Ishikawa (cell line): Measurements from ENCODE around the gene ZP1.

Source experiments
- EP300 ChIP-seq: IDR thresholded peaks from 2 replicates; pipeline ENCODE4 v1.6.1; 2012; ENCODE audit warnings: borderline replicate concordance
- RAD21 ChIP-seq: IDR thresholded peaks from 2 replicates; pipeline ENCODE4 v1.6.1; 2012; ENCODE audit warnings: low read depth
- TCF12 ChIP-seq: IDR thresholded peaks from 2 replicates; pipeline ENCODE4 v1.6.1; 2012; ENCODE audit warnings: low read depth
- ZBTB7A ChIP-seq: IDR thresholded peaks from 2 replicates; pipeline ENCODE4 v1.6.1; 2012; ENCODE audit warnings: low read depth
- TF ChIP-seq, protein P1 (sequence below): IDR thresholded peaks from 2 replicates; pipeline ENCODE4 v1.6.1; 2012

DNA sequence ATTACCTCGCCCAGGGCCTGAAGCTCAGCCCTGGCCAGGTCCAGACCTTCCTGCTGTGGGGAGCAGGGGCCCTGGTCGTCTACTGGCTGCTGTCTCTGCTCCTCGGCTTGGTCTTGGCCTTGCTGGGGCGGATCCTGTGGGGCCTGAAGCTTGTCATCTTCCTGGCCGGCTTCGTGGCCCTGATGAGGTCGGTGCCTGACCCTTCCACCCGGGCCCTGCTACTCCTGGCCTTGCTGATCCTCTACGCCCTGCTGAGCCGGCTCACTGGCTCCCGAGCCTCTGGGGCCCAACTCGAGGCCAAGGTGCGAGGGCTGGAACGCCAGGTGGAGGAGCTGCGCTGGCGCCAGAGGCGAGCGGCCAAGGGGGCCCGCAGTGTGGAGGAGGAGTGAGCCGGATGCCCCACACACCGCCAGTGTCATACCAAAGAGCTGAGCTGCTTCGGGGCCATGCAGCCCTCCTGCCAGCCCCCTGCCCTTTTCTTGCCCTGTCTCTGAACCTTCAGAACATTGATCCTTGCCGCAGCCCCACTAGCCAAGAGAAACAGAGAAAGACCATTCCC, 54.5 kb downstream of the ZP1 start:
- TF ChIP-seq EP300: no peak
- TF ChIP-seq, protein P1, sequence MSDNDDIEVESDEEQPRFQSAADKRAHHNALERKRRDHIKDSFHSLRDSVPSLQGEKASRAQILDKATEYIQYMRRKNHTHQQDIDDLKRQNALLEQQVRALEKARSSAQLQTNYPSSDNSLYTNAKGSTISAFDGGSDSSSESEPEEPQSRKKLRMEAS: no peak
- no peak for TF ChIP-seq TCF12
- TF ChIP-seq ZBTB7A: no peak
- TF ChIP-seq RAD21: no peak
